Measurements from ENCODE around the gene VOPP1. TPM values are rescaled to one million over a fixed set of nuclear protein-coding genes. Genes with fewer than 3 reads are reported as not detected.
"Not testable (repeated sequence)": the region's sequence is repeated elsewhere in the genome, so short reads cannot be mapped to it uniquely, and the experiment has no call there.

Gene VOPP1
- total and polyA plus RNA-seq, 11 donors, result 9.9 to 58.0 (median 22.9) TPM

DNA sequence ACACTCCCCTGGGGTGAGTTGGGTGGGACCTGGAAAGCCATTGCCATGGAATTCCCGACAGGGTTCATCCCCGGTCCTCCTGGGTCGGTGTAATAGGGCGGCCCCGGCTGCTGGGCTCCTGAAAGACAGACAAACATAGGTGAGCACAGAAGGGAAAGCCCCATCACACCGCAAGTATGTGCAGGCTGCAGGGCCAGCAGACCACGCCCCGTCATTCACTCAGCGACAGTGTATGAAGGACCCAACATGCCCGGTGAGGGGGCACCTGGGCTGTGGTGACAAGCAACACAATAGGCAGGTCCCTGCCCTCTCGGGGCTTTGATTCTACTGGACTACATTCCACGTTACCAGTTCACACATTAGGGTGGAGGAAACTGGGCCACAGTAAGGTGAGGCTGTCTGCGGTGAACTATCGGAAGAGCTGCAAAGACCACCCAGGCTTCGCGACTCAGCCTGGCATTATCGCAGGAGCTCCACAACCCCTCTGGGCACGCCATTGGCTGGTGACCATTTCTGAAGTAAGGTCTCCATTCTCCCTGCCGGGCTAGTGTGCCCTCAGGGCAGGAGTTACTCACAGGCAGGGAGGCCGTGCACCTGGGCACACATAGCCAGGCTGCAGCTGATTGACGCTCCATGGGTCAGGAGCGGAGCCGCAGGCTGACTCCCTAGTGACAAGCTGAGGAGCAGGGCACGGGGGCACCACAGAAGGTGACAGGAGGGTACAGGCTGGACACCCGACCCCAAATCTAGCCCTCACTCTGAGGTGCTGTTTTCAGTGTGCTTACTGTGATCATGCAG, 99.2 kb downstream of the VOPP1 start:
- H3K36me3 ChIP-seq, result peaks cover 0 to 36% (median 0%) of the 10 kb centered on the region in 9 donors
- no peak overlapping the region for H3K4me3 ChIP-seq
- 89 to 98% (median 92%) methylated on average over 19 to 25 of the region's 25 CpGs for WGBS, 4 donors
- TF ChIP-seq POLR2A (IDR thresholded peaks at IDR 0.05), result no peak
- TF ChIP-seq, protein P1, sequence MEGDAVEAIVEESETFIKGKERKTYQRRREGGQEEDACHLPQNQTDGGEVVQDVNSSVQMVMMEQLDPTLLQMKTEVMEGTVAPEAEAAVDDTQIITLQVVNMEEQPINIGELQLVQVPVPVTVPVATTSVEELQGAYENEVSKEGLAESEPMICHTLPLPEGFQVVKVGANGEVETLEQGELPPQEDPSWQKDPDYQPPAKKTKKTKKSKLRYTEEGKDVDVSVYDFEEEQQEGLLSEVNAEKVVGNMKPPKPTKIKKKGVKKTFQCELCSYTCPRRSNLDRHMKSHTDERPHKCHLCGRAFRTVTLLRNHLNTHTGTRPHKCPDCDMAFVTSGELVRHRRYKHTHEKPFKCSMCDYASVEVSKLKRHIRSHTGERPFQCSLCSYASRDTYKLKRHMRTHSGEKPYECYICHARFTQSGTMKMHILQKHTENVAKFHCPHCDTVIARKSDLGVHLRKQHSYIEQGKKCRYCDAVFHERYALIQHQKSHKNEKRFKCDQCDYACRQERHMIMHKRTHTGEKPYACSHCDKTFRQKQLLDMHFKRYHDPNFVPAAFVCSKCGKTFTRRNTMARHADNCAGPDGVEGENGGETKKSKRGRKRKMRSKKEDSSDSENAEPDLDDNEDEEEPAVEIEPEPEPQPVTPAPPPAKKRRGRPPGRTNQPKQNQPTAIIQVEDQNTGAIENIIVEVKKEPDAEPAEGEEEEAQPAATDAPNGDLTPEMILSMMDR (IDR thresholded peaks at IDR 0.05), result no peak
- H3K27me3 ChIP-seq, result no peaks in the 10 kb centered on the region
- intact Hi-C loops (cut with DNase I), result no loop called here
- DNase-seq (no peak), ATAC-seq (no peak)
- H3K4me1 ChIP-seq, result peaks cover 0 to 26% (median 6%) of the 10 kb centered on the region in 12 donors
- no peak overlapping the region for H3K27ac ChIP-seq
- H3K9me3 ChIP-seq, result no peaks in the 10 kb centered on the region

DNA sequence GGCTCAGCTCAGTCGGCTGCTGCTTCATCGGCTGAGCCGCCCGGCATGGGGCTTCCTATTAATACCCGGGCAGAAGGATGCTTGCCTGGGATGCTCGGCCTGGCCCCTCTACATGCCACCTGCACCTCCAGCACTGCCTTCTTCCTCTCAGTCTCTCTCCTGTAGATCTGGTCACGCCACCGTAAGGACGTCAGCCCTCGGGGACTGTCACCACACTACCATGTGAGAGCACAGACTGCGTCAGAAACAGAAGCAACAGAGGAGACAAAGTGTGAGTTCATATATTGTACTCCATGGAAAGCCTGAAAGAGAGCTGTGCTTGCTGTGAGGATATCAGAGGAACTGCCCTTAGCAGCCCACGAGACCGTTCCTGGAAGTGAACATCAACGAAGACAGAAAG, 99.9 kb downstream of the VOPP1 start:
- H3K9me3 ChIP-seq; H3K27me3 ChIP-seq; H3K27ac ChIP-seq; intact Hi-C loops (cut with DNase I); ATAC-seq; DNase-seq; H3K4me3 ChIP-seq: not testable (repeated sequence)
- H3K36me3 ChIP-seq, result peaks cover 0 to 39% (median 0%) of the 10 kb centered on the region in 9 donors
- H3K4me1 ChIP-seq, result peaks cover 0 to 21% (median 6%) of the 10 kb centered on the region in 12 donors
- WGBS, 4 donors, result 99 to 100% methylated on average over 6 of the region's 14 CpGs; no CpG with 5 or more reads in 2 of the 4 donors

DNA sequence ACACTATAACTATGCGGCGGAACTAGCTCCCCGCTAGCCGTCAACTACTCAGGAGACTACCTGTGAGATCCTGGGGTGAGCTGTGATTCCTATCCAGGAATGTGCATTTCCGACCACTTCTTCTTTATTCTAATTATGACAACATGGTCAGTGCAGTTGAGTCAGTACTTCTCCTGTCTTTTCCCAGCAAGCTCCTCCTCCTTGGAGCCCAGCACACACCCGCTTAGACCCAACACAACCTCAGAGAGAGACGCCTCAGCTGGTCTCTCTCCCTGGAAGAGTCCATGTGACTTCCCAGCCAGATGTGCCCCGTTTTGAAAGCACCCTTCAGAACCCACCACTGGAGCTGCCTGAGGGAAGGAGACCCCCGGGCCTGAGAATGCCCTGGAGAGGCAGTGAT, 100.7 kb downstream of the VOPP1 start:
- H3K36me3 ChIP-seq, result peaks cover 0 to 35% (median 0%) of the 10 kb centered on the region in 9 donors
- intact Hi-C loops (cut with DNase I); H3K4me3 ChIP-seq; H3K9me3 ChIP-seq; ATAC-seq; H3K27ac ChIP-seq; H3K27me3 ChIP-seq; DNase-seq: not testable (repeated sequence)
- H3K4me1 ChIP-seq, result peaks cover 0 to 20% (median 6%) of the 10 kb centered on the region in 12 donors
- WGBS, 4 donors, result 89 to 90% (median 90%) methylated on average over 3 to 5 of the region's 9 CpGs; no CpG with 5 or more reads in 1 of the 4 donors

DNA sequence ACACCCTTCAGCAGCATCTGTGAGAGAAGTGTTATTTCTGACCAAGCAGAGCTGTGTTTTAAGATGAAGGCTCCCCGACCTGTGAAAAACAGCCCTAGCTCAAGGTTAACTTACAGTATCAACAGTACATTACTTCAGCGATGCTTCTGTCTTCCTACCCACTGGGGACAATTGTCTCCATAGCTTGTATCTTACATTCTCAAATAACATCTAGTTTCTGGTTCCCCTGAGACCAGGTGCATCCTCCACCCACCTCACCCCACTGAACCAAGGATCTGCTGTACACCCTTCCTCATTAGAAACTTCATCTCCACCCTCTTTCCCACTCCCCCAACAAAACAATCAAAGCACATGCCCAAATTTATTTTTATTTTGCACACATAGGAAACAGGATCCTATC, 102.0 kb downstream of the VOPP1 start:
- intact Hi-C loops (cut with DNase I), result no loop called here
- H3K4me1 ChIP-seq, result peaks cover 0 to 12% (median 6%) of the 10 kb centered on the region in 12 donors
- no peaks in the 10 kb centered on the region for H3K9me3 ChIP-seq
- WGBS, 4 donors, result 74 to 77% (median 76%) methylated on average over 2 of the region's 2 CpGs
- no peak for TF ChIP-seq POLR2A (IDR thresholded peaks at IDR 0.05)
- TF ChIP-seq, protein P1 (IDR thresholded peaks at IDR 0.05), result no peak
- ATAC-seq (no peak), DNase-seq (no peak)
- no peak overlapping the region for H3K4me3 ChIP-seq
- peak overlapping the region in 2 of 12 donors; percentile 28 to 42 for H3K27ac ChIP-seq
- no peaks in the 10 kb centered on the region for H3K27me3 ChIP-seq
- H3K36me3 ChIP-seq, result peaks cover 0 to 44% (median 0%) of the 10 kb centered on the region in 9 donors

DNA sequence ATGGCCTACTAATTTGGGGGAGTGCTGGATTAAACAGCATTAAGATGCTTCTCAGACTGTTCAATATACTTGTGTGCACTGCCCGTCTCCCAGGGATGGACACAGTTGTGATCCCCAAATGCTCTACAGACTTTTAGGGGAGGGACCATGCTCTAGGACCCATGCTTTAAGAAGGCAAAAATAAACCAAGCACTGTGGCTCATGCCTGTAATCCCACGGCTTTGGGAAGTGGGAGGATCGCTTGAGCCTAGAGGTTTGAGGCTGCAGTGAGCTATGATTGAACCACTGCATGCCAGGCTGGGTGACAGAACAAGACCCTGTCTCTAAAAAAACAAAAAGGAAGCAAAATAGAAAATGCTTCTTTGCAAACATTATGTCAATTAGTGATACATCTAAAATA, 102.6 kb downstream of the VOPP1 start:
- no peaks in the 10 kb centered on the region for H3K27me3 ChIP-seq
- DNase-seq (no peak), ATAC-seq (no peak)
- H3K4me1 ChIP-seq, result peaks cover 0 to 12% (median 6%) of the 10 kb centered on the region in 12 donors
- peaks cover 0 to 48% (median 2%) of the 10 kb centered on the region in 9 donors for H3K36me3 ChIP-seq
- intact Hi-C loops (cut with DNase I), result no loop called here
- H3K27ac ChIP-seq, result peak overlapping the region in 3 of 12 donors; percentile 28 to 42 (median 30)
- WGBS, 4 donors, result 56 to 82% (median 79%) methylated on average over 3 of the region's 3 CpGs
- no peak overlapping the region for H3K4me3 ChIP-seq
- TF ChIP-seq, protein P1 (IDR thresholded peaks at IDR 0.05), result no peak
- no peak for TF ChIP-seq POLR2A (IDR thresholded peaks at IDR 0.05)
- no peaks in the 10 kb centered on the region for H3K9me3 ChIP-seq
